Daoy (cell line): ENCODE data around the gene MAP3K10. TPM values are rescaled to one million over a fixed set of nuclear protein-coding genes. Genes with fewer than 3 reads are reported as not detected.
A peak's percentile ranks its signal among the peaks of the same experiment; 100 is the strongest.
"Not testable (repeated sequence)": the region's sequence is repeated elsewhere in the genome, so short reads cannot be mapped to it uniquely, and the experiment has no call there.

Source experiments
- DNase-seq: peaks from one replicate; pipeline ENCODE4 v3.0.0-alpha.2; 2015; ENCODE audit warnings: low read depth
- total RNA-seq: library from RNA; depleted of rRNA; stranded (reverse); fragments of >200 nt; shearing (Covaris generic); gene quantifications from 2 replicates; pipeline ENCODE4 v1.2.3, GENCODE V29; 2014; rRNA removed

Gene MAP3K10
- total RNA-seq, result 10.0 and 10.9 TPM in 2 replicates

DNA sequence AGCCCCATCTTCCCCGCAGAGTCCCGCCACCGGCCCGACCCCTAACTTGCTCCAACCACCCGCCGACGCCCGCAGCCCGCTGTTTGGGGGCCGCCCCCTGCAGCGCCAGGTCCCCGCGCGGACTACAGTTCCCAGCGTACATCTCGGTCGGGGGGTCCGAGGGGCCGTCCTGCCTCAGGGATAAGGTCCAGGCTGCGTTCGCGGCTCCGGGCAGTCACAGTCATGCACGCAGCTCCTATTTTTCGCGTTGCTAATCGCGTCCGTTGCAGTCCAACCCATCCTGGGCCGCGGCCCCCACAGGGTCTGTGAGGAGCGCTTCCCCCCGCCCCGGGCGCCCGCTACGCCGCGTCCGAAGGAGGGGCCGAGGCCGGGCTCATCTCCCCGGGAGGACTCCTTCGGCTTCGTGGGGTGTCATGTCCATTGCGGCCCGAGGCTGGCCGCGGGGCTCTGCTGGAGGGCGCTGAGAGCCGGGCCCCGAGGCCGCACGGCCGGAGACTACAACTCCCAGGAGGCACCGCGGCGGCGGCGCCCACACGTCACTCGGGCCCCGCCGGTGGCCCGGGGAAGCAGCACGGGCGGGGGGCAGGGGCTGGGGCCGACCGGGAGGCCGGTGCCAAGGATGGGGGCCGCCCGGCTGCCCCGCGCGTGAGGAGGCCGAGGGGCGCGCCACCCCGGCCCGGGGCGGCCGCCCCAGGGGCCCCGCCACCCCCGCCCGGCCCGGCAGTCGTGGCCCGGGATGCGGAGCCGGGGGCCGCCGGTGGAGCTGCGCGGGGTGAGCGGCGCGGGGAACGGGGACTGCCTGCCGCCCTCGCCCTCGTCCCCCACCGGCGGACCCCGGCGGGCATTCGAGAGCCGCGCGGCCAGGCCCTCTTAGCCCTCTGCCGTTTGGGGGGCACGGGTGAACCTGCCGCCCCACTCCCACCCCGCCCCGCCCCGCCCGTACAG lies at the start of gene MAP3K10:
Gene MAP3K10 (plus strand): TSS at position 536 of the 945 bp plus-strand sequence. CDS start 606 bp downstream, outside the sequence.
- peak; percentile 93 for DNase-seq

DNA sequence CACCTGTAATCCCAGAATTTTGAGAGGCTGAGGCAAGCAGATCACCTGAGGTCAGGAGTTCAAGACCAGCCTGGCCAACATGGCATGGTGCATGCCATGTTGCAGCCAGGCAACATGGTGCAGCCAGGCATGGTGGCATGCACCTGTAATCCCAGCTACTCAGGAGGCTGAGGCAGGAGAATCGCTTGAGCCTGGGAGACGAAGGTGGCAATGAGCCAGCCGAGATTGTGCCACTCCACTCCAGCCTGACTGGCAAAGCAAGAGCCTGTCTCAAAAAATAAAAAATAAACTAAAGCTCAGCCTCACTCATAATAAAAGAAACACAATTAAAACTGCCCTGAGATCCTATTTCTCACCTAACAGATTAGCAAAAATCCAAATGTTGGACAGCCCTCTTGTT lies 49.7 kb upstream of the MAP3K10 start:
- DNase-seq, result no peak

DNA sequence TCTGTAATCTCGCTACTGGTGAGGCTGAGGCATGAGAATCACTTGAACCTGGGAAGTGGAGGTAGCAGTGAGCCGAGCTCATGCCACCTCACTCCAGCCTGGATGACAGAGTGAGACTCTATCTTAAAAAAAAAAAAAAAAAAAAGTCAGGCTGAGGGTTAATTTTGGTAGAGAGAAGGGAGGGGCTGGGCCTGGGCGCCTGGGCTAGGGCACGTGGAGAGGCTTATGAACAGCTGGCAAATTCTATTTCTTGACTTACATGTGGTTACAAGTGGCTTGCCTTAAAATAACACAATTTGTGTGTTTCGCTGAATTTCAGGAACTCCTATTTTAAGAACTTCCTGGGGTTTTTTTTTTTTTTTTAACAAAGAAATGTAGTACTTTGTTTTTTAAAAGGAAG lies 47.6 kb upstream of the MAP3K10 start:
- no peak for DNase-seq

DNA sequence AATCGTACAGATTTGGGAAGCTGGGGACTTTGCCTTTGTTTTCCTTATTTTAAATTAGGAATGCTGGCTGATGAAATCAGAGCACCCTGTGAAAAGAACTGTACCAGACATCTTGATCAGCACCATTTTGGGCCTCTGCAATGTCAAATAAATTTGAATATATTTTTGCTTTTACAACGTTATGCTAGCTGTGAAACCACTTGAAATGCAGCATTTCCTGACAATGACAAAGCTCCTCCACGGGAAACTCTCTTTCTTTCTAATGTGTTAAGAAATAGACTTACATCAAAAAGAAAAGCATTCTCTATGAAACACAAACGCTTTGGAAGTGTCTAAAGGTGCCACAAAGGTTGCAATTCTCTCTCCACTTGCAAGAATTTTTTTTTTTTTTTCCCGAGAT lies 47.1 kb upstream of the MAP3K10 start:
- DNase-seq, result no peak

DNA sequence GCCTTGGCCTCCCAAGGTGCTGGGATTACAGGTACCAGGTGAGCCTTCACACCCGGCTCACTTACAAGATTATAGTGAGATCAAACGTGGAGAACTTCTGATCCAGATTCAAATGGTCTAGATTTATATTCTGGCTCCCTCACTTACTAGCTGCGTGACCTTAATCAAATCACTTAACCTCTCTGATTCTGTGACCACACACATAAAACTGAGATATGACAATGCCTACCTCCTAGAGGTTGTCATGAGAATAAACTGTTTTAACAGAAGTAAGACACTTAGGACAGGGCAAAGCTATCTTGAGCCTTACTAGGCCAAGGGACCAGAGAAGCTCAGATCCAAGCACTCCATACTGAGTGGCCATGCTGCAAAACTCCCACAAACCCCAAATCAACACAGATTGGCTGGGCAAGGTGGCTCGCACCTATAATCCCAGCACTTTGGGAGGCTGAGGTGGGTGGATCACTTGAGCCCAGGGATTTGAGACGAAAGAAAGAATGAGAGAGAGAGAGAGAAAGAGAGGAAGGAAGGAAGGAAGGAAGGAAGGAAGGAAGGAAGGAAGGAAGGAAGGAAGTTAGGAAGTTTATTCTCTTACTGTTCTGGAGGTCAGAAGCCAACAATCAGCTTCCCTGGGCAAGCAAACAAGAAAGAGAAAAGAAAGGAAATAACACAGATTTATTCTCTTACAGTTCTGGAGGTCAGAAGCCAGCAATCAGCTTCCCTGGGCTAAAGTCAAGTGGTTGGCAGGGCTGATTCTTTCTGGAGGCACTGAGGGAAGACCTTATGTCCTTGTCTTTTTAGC lies 46.1 kb upstream of the MAP3K10 start:
- DNase-seq, result no peak

DNA sequence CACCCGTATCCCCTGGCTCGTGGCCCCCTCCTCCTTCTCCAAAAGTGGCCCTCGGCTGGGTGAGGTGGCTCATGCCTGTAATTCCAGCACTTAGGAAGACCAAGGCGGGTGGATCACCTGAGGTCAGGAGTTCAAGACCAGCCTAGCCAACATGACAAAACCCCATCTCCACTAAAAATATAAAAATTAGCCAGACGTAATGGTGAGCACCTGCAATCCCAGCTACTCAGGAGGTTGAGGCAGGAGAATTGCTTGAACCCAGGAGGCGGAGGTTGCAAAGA lies 45.5 kb upstream of the MAP3K10 start:
- DNase-seq, result not testable (repeated sequence)

DNA sequence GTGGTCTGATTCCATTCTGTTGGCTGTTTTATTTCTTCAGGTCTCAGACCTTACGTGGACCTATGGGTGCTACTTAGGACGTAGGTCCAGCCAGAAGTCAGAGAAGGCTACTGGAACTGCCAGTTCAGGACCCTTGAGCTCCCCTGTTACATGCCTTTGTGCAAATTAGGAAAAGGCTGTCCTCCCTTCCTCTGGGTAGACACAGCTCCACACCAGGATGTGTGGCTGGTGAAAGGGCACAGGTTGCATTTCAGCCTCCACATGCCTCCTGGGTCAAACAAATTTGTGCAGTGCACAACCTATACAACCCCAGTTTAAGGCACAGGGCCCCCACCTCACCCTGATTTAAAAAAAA lies 43.9 kb upstream of the MAP3K10 start:
- no peak for DNase-seq

DNA sequence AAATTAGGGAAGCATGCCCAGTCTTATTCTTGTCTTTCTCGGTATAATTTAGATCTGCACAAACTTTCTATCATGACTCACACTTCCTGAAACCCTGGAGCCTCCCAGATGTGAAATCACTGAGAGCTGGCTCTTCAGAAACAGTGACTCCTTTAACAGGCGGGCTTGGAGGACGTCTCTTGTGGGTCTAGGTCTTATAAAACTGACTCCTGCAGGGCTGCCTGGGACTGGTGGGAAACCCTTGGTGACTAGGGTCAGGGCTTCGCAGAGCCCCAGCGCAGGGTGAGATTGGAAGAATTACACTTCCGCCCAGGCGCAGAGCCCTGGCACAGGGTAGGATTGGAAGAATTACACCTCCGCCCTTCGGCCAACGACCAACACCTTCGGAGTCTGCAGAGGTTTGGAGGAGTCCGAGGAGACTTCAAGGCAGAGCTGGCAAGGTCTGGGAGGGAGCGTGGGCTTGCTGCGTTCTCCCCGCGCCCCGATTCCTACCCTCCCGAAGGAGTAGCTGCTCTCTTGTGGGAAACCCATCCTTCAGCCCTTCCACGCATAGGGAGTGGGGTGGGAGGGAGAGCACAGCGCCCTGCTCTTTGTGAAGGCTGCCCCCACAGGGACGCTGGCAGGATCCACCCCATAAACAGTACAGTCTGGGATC lies 43.4 kb upstream of the MAP3K10 start:
- peak; percentile 78 for DNase-seq

DNA sequence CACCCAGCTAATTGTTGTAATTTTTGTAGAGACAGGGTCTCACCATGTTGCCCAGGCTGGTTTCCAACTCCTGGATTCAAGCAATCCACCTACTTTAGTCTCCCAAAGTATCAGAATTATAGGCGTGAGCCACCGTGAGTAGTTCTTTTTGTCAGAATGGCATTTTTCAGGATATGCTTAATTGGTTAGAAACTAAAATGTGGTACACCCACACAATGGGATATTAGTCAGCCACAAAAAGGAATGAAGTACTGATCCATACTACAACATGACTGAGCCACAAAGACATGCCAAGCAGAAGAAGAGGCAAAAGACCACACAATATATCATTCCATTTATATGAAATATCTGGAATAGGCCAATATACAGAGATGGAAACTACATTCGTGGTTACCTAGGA lies 41.7 kb upstream of the MAP3K10 start:
- DNase-seq, result no peak

DNA sequence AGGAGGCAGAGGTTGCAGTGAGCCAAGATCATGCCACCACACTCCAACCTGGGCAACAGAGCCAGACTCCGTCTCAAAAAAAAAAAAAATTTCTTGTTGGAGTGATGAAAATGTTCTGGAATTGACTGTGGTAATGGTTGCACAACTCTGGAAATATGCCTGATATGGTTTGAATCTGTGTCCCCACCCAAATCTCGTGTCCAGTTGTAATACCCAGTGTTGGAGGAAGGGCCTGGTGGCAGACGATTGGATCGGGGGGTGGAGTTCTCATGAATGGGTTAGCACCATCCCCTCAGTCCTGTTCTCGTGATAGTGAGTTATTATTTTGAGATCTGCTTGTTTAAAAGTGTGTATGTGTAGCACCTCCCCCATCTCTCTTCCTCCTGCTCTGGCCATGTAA lies 41.1 kb upstream of the MAP3K10 start:
- no peak for DNase-seq

DNA sequence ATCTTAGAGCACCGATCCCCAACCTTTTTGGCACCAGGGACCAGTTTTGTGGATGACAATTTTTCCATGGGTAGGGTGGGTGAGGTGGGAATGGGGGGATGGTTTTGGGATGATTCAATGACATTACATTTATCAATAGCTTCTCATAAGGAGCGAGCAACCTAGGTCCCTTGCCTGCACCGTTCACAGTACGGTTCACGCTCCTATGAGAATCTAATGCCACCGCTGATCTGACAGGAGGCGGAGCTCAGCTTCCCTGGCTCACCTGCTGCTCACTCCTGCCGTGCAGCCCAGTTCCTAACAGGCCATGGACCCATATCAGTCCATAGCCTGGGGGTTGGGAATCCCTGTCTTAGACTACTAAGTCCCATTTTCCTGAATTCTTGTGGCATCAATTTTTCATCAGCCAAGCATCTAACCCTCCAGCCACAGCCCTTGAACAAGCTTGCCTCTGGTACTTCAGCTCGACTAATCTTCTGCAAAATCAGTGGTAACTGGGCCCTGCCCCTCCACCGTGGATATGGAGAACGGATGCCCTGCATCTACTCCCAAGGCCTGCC lies 37.0 kb upstream of the MAP3K10 start:
- DNase-seq, result no peak

DNA sequence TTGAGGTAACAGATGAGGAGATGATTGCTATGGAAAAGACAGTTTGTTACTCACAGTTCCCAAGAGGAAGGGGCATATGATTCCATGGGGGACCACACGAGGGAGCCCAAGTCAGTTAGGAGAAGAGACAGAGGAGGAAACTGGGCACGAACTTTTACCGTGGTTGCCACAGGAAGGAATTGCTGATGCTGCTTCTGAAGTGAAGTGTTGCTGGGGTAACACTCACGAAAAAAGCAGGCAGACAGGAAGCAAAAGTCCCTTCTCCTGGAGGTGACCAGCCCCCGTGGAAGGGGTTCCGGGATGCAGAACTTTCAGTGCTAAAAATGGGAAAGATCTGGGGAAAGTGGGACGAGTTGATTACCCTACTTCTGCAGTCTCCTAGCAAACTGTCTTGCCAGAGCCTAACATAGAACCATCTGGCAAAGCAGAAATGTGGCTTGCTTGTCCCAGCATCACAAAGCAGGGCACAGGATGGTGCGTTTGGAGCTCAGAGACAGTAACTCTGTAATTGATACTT lies 35.4 kb upstream of the MAP3K10 start:
- DNase-seq, result peak; percentile 65

DNA sequence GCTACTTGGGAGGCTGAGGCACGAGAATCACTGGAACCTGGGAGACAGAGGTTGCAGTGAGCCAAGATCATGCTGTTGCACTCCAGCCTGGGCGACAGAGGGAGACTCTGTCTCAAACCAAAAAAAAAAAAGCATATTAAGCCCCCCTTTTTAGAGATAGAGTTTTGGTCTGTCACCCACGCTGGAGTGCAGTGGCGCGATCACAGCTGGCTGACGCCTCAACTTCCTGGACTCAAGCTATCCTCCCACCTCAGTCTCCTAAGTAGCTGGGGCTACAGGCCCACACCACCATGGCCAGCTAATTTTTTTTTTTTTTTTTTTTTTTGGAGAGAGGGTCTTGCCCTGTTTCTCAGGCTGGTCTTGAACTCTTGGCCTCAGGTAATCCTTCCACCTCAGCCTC lies 34.2 kb upstream of the MAP3K10 start:
- no peak for DNase-seq

DNA sequence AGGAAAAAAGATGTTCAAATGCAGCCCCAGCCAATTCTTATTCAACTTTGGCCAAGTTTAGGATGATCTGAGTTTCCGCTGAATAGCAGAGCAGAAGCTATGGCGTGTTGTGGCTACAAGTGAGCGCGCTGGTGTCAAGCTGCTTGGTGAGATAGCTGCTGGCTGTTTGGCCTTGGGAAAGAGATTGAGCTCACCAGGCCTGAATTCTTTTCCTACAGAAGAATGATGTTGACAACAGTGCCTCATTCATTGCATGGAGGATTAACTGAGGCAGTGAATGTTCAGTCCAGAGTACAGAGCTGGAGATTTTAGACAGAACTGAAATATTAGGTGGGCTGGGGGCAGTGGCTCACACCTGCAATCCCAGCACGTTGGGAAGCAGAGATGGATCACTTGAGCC lies 31.5 kb upstream of the MAP3K10 start:
- DNase-seq, result no peak

DNA sequence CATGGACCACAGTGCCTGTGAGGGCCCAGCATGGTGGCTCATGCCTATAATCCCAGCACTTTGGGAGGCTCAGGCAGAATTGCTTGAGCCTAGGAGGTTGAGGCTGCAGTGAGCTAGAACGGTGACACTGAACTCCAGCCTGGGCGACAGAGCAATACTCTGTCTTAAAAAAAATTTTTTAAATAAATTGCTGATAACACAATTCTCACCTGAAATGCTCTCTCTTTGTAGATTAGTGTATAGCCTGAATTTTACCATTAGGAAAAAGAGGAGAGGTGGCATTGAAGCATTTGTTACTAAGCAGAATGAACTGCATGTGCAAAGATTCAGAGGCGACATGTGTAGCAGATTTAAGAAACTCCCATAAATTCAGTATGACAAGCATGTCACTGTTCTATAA lies 29.1 kb upstream of the MAP3K10 start:
- no peak for DNase-seq

DNA sequence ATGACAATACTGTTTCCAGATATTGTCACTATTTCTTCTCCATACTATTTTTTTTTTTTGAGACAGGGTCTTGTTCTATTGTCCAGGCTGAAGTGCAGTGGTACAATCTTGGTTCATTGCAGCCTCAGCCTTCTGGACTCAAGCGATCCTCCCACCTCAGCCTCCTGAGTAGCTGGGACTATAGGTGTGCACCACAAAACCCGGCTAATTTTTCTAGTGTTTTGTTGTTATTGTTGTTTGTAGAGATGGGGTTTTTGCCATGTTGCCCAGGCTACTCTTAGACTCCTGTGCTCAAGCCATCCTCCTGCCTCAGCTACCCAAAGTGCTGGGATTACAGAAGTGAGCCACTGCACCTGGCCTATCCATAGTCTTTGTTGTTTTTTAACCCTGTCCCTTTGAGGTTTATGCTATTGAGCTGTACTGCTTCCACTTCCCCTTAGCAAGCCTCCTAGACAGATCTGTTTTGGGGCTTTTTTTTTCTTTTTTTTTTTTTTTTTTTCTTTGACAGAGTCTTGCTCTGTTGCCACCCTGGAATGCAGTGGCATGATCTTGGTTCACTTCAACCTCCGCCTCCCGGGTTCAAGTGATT lies 27.6 kb upstream of the MAP3K10 start:
- DNase-seq, result no peak

DNA sequence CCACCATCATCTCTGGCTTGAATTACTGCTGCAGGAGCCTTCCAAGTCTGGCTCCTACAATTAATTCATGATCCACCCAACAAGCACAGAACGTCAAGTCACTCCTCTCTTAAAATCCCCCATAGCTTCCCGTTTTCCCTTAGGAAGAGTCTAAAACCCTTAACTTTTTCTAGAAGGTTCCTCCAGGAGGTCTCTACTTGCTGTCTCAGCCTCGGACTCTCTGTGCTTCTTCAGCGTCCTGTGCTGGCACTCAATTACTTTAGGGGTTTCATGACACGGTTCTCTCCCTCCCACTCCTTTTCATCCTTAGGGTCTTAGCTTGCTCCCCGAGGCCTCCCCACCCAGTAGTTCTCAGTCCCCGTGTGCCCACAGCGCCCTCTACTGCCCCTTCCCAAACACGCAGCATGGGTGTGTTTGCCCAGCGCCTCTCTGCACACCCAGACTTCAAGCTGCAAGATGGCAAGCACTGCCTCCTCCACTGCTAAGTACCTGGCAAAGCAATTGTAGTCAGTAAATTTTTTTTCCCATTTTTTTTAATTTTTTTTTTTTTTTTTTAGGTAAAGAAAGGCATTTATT lies 25.8 kb upstream of the MAP3K10 start:
- peak; percentile 71 for DNase-seq

DNA sequence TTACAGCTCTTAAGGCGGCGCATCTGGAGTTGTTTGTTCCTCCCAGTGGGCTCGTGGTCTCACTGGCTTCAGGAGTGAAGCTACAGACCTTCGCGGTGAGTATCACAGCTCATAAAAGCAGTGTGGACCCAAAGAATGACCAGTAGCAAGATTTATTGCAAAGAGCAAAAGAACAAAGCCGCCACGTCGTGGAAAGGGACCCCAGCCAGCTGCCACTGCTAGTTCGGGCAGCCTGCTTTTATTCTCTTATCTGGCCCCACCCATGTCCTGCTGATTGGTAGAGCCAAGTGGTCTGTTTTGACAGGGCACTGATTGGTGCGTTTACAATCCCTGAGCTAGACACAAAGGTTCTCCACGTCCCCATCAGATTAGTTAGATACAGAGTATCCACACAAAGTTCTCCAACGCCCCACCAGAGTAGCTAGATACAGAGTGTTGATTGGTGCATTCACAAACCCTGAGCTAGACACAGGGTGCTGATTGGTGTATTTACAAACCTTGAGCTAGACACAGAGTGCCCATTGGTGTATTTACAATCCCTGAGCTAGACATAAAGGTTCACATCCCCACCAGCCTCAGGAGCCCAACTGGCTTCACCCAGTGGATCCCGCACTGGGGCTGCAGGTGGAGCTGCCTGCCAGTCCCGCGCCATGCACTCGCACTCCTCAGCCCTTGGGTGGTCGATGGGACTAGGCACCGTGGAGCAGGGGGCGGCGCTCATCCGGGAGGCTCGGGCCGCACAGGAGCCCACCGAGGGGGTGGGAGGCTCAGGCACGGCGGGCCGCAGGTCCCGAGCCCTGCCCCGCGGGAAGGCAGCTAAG lies 21.5 kb upstream of the MAP3K10 start:
- DNase-seq, result not testable (repeated sequence)

DNA sequence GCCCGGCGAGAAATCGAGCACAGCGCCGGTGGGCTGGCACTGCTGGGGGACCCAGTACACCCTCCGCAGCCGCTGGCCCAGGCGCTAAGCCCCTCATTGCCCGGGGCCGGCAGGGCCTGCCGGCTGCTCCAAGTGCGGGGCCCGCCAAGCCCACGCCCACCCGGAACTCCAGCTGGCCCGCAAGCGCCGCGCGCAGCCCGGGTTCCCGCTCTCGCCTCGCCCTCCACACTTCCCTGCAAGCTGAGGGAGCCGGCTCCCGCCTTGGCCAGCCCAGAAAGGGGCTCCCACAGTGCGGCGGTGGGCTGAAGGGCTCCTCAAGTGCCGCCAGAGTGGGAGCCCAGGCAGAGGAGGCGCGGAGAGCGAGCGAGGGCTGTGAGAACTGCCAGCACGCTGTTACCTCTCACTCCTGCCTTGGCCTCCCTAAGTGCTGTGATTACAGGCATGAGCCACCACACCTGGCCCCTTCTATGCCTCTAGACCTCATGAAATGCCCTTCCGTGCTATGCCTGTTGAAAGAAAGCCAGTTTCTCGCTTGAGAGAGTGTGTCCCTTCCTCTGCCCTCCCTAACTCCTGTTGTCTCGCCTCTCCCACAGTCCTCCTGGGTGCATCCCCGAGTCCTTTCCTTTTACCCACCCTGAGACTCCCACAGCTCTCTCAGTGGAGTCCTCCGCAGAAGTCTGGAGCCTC lies 20.8 kb upstream of the MAP3K10 start:
- not testable (repeated sequence) for DNase-seq

DNA sequence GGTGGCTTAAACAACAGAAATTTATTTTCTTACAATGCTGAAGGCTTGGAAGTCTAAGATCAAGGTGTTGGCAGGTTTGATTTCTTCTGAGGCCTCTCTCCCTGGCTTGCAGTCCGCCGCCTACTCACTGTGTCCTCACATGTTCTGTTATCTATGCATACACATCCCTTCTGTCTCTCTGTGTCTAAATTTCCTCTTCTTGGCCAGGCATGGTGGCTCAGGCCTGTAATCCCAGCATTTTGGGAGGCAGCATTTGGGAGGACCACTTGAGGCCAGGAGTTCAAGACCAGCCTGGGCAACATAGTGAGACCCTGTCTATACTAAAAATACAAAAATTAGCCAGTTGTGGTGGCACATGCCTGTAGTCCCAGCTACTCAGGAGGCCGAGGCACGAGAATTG lies 19.9 kb upstream of the MAP3K10 start:
- not testable (repeated sequence) for DNase-seq
